ENCODE measurements around the gene GARS1.
"Not testable (repeated sequence)": the region's sequence is repeated elsewhere in the genome, so short reads cannot be mapped to it uniquely, and the experiment has no call there.

GARS1 gene
- 124 to 754 (median 216) reads per million in 4 experiments for total RNA-seq

GRCh38 chr7:30594540-30595435, at the start of gene GARS1:
GARS1 (plus strand) TSS chr7:30594878; CDS start chr7:30594922, 44 bp downstream.
- DNase-seq, result peak; percentile 81

- no peak for DNase-seq
Measured at GRCh38 chr7:30545791-30546555, 48.7 kb upstream of the GARS1 start.

GRCh38 chr7:30546596-30546995, 48.1 kb upstream of the GARS1 start:
- no peak for DNase-seq

- DNase-seq, result peak; percentile 1
Measured at GRCh38 chr7:30548845-30549244, 45.8 kb upstream of the GARS1 start.

- no peak for DNase-seq
Measured at GRCh38 chr7:30549931-30550493, 44.7 kb upstream of the GARS1 start.

GRCh38 chr7:30552330-30552729, 42.3 kb upstream of the GARS1 start:
- DNase-seq, result no peak

GRCh38 chr7:30553141-30553540, 41.5 kb upstream of the GARS1 start:
- DNase-seq, result no peak

GRCh38 chr7:30553546-30553945, 41.1 kb upstream of the GARS1 start:
- DNase-seq, result no peak

GRCh38 chr7:30555525-30555924, 39.2 kb upstream of the GARS1 start:
- DNase-seq, result no peak

GRCh38 chr7:30556840-30557239, 37.8 kb upstream of the GARS1 start:
- no peak for DNase-seq

GRCh38 chr7:30557245-30557644, 37.4 kb upstream of the GARS1 start:
- no peak for DNase-seq

GRCh38 chr7:30559611-30560010, 35.1 kb upstream of the GARS1 start:
- DNase-seq, result no peak

GRCh38 chr7:30561389-30561788, 33.3 kb upstream of the GARS1 start:
- no peak for DNase-seq

GRCh38 chr7:30562498-30562897, 32.2 kb upstream of the GARS1 start:
- no peak for DNase-seq

GRCh38 chr7:30562909-30563308, 31.8 kb upstream of the GARS1 start:
- DNase-seq, result no peak

GRCh38 chr7:30563326-30563942, 31.2 kb upstream of the GARS1 start:
- no peak for DNase-seq

GRCh38 chr7:30564243-30564892, 30.3 kb upstream of the GARS1 start:
- peak; percentile 63 for DNase-seq

- no peak for DNase-seq
Measured at GRCh38 chr7:30566596-30566995, 28.1 kb upstream of the GARS1 start.

- DNase-seq, result no peak
Measured at GRCh38 chr7:30567081-30567480, 27.6 kb upstream of the GARS1 start.

GRCh38 chr7:30570238-30570637, 24.4 kb upstream of the GARS1 start:
- not testable (repeated sequence) for DNase-seq

- DNase-seq, result no peak
Measured at GRCh38 chr7:30572212-30572841, 22.4 kb upstream of the GARS1 start.

GRCh38 chr7:30575910-30576309, 18.8 kb upstream of the GARS1 start:
- DNase-seq, result no peak

Data from effector CD8-positive, alpha-beta T cell (primary cell).